ENCODE data around the gene SOCS3. TPM values are rescaled to one million over a fixed set of nuclear protein-coding genes. Genes with fewer than 3 reads are reported as not detected.

SOCS3 gene
- total RNA-seq, 2 experiments from 2014 or later, result not detected

DNA sequence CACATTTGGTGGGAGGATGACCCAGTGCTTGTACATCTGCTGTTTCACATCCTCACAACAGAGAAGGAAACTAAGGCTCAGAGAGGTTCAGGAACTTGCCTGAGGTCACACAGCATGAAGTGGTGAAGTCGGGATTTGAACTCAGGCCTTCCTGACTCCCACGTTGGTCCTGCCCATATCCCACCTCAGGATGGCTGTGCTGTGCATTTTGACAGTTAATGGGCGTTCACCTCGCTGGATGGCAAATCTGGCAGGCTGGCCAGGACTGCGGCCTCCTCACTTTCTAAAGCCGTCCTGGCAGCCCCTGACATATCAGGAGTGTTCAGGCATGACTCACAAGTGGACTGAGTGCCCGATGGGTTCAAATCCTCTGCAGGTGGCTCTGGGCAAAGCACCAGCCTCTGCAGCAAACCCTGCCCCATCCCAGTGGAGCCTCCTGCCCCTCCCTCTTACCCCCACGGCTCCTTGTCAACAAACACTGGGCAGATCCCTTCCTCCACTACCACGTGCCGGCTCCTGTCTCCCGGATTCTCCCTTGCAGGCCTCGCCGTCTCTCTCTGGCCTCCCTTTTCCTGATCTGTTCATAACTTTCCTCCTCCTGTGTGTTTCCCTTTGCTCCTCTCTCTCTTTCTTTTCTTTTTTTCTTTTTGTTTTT is 29.2 kb downstream of the SOCS3 start:
- ChIA-PET CTCF (ENCODE audit: unreplicated experiment) (no interaction called here), POLR2A (no interaction called here)
- no peak overlapping the region for H3K4me2 ChIP-seq (ENCODE audit: low read length)
- no peaks in the 10 kb centered on the region for H3K79me2 ChIP-seq (ENCODE audit: insufficient read depth, low read depth, low read length)
- H3K36me3 ChIP-seq (ENCODE audit: insufficient read depth, low read length), result no peaks in the 10 kb centered on the region
- TF ChIP-seq EZH2phosphoT487 (IDR thresholded peaks at IDR 0.05; ENCODE audit: borderline replicate concordance, low read depth, low read length), result no peak
- TF ChIP-seq, protein P1, sequence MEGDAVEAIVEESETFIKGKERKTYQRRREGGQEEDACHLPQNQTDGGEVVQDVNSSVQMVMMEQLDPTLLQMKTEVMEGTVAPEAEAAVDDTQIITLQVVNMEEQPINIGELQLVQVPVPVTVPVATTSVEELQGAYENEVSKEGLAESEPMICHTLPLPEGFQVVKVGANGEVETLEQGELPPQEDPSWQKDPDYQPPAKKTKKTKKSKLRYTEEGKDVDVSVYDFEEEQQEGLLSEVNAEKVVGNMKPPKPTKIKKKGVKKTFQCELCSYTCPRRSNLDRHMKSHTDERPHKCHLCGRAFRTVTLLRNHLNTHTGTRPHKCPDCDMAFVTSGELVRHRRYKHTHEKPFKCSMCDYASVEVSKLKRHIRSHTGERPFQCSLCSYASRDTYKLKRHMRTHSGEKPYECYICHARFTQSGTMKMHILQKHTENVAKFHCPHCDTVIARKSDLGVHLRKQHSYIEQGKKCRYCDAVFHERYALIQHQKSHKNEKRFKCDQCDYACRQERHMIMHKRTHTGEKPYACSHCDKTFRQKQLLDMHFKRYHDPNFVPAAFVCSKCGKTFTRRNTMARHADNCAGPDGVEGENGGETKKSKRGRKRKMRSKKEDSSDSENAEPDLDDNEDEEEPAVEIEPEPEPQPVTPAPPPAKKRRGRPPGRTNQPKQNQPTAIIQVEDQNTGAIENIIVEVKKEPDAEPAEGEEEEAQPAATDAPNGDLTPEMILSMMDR (conservative IDR thresholded peaks at IDR 0.05; ENCODE audit: low read length), result no peak
- no peaks in the 10 kb centered on the region for H3K4me1 ChIP-seq (ENCODE audit: insufficient read depth, low read length, poor library complexity, severe bottlenecking)
- no peak overlapping the region for H2AFZ ChIP-seq (ENCODE audit: low read length)
- H3K9me2 ChIP-seq (ENCODE audit: insufficient read depth, low read length), result no peaks in the 10 kb centered on the region
- H4K20me1 ChIP-seq (ENCODE audit: insufficient read depth, low read length), result no peaks in the 10 kb centered on the region
- DNase-seq (ENCODE audit: low spot score), result no peak
- H3K27ac ChIP-seq (ENCODE audit: low read depth, low read length, poor library complexity, severe bottlenecking), result no peak overlapping the region
- no peaks in the 10 kb centered on the region for H3K9me3 ChIP-seq (ENCODE audit: low read length)
- H3K4me3 ChIP-seq (ENCODE audit: low read depth, low read length, poor library complexity, severe bottlenecking), result no peak overlapping the region
- intact Hi-C loops (cut with micrococcal nuclease; ENCODE audit: unreplicated experiment), result no loop called here
- BruUV-seq (replicated peaks), result no TSS peak

DNA sequence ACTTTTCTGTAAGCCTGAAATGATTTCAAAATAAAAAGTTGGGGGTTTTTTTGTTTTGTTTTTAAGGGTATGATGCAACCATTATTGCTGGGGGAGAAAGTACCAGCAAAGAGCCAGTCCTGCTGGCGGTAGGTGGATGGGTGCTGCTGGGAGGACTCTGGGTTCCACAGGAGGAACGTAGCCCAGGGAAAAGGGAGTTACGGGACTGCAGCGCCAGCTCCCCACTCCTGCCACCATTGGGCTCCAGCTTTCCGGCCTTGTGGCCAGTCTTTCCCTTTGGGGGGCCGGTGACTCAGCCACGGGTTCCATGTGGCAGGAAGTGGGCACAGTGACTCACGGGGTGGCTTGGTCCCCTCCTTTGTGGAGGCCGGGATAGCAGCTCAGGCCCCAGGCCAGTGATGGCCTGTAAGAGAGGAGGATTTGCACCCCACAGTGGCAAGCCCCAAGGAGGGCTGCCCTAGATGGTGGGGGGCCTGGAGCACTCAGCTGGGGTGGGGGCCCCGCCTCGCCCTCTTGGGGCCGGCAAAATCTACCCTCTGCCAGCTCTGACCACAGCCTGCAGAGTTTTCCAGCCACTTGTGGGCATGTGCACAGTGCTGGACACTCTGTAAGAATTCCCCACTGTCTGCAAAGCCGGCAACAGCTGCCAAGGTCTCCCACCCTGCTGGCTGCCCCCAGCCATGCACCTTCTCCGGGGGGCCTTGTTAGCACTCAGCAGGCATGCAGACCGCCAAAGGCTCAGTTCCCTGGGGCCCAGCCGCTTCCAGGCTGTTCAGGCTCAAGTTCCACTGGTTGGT is 30.4 kb downstream of the SOCS3 start:
- BruUV-seq (replicated peaks), result no TSS peak
- Histone ChIP-seq H3K27ac (ENCODE audit: low read depth, low read length, poor library complexity, severe bottlenecking) (no peak overlapping the region), H3K9me3 (ENCODE audit: low read length) (no peaks in the 10 kb centered on the region), H4K20me1 (ENCODE audit: insufficient read depth, low read length) (no peaks in the 10 kb centered on the region), H3K4me1 (ENCODE audit: insufficient read depth, low read length, poor library complexity, severe bottlenecking) (no peaks in the 10 kb centered on the region), H3K36me3 (ENCODE audit: insufficient read depth, low read length) (no peaks in the 10 kb centered on the region), H3K79me2 (ENCODE audit: insufficient read depth, low read depth, low read length) (no peaks in the 10 kb centered on the region), H3K9me2 (ENCODE audit: insufficient read depth, low read length) (no peaks in the 10 kb centered on the region), H3K4me3 (ENCODE audit: low read depth, low read length, poor library complexity, severe bottlenecking) (no peak overlapping the region), H2AFZ (ENCODE audit: low read length) (no peak overlapping the region), H3K4me2 (ENCODE audit: low read length) (no peak overlapping the region)
- intact Hi-C loops (cut with micrococcal nuclease; ENCODE audit: unreplicated experiment), result no loop called here
- no peak for TF ChIP-seq EZH2phosphoT487 (IDR thresholded peaks at IDR 0.05; ENCODE audit: borderline replicate concordance, low read depth, low read length)
- TF ChIP-seq, protein P1 (conservative IDR thresholded peaks at IDR 0.05; ENCODE audit: low read length), result no peak
- DNase-seq (ENCODE audit: low spot score), result no peak
- CTCF ChIA-PET (ENCODE audit: unreplicated experiment), result no interaction called here
- POLR2A ChIA-PET, result no interaction called here

DNA sequence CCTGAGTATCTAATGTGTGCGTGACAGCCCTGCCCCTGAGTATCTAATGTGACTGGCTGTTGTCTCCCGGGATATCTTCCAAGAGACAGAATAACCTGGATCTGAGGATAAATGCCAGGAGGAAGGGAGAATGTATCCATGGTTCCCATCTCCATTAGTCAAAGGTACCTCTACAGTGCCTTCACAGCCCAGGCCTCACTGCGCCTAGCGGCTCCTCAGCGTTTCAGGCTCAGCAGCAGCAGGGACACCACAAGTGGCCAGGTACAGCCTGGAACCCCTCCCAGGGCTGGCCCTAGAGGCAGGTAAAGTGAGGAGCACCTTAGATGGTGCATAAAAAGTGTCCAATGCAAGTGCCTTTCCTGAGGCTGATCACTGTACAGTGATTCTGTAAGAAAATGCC is 32.0 kb downstream of the SOCS3 start:
- POLR2A ChIA-PET, result no interaction called here
- no peaks in the 10 kb centered on the region for H3K36me3 ChIP-seq (ENCODE audit: insufficient read depth, low read length)
- H2AFZ ChIP-seq (ENCODE audit: low read length), result no peak overlapping the region
- BruUV-seq (replicated peaks), result no TSS peak
- no peaks in the 10 kb centered on the region for H3K9me3 ChIP-seq (ENCODE audit: low read length)
- no peak overlapping the region for H3K4me3 ChIP-seq (ENCODE audit: low read depth, low read length, poor library complexity, severe bottlenecking)
- H3K27ac ChIP-seq (ENCODE audit: low read depth, low read length, poor library complexity, severe bottlenecking), result no peak overlapping the region
- H3K4me1 ChIP-seq (ENCODE audit: insufficient read depth, low read length, poor library complexity, severe bottlenecking), result no peaks in the 10 kb centered on the region
- intact Hi-C loops (cut with micrococcal nuclease; ENCODE audit: unreplicated experiment), result no loop called here
- CTCF ChIA-PET (ENCODE audit: unreplicated experiment), result no interaction called here
- H3K9me2 ChIP-seq (ENCODE audit: insufficient read depth, low read length), result no peaks in the 10 kb centered on the region
- DNase-seq (ENCODE audit: low spot score), result no peak
- H3K4me2 ChIP-seq (ENCODE audit: low read length), result no peak overlapping the region
- no peaks in the 10 kb centered on the region for H4K20me1 ChIP-seq (ENCODE audit: insufficient read depth, low read length)
- TF ChIP-seq EZH2phosphoT487 (IDR thresholded peaks at IDR 0.05; ENCODE audit: borderline replicate concordance, low read depth, low read length), result no peak
- TF ChIP-seq, protein P1 (conservative IDR thresholded peaks at IDR 0.05; ENCODE audit: low read length), result no peak
- no peaks in the 10 kb centered on the region for H3K79me2 ChIP-seq (ENCODE audit: insufficient read depth, low read depth, low read length)

All from OCI-LY7 (cell line).